ENCODE data around the gene ANKRD12.

Gene ANKRD12

GRCh38 chr18:9296233-9297006, 159.8 kb downstream of the ANKRD12 start:
- DNase-seq: no peak

GRCh38 chr18:9297007-9297393, 160.4 kb downstream of the ANKRD12 start:
- DNase-seq: no peak

- no peak for DNase-seq
These were observed 167.9 kb downstream of the ANKRD12 start for GRCh38 chr18:9304388-9305070.

GRCh38 chr18:9319333-9319732, 182.8 kb downstream of the ANKRD12 start:
- DNase-seq: no peak

- no peak for DNase-seq
These were observed 184.5 kb downstream of the ANKRD12 start for GRCh38 chr18:9321017-9321452.

- no peak for DNase-seq
These were observed 185.2 kb downstream of the ANKRD12 start for GRCh38 chr18:9321736-9322135.

- DNase-seq: no peak
These were observed 186.2 kb downstream of the ANKRD12 start for GRCh38 chr18:9322744-9323143.

GRCh38 chr18:9323750-9324445, 187.3 kb downstream of the ANKRD12 start:
- no peak for DNase-seq

- DNase-seq: no peak
These were observed 189.1 kb downstream of the ANKRD12 start for GRCh38 chr18:9325716-9326115.

- no peak for DNase-seq
These were observed 192.2 kb downstream of the ANKRD12 start for GRCh38 chr18:9328776-9329175.

- no peak for DNase-seq
These were observed 192.9 kb downstream of the ANKRD12 start for GRCh38 chr18:9329471-9329870.

- DNase-seq: no peak
These were observed 193.8 kb downstream of the ANKRD12 start for GRCh38 chr18:9330419-9330818.

GRCh38 chr18:9333441-9334328, 197.1 kb downstream of the ANKRD12 start:
- DNase-seq: no peak

- DNase-seq: peak; percentile 96
These were observed 197.9 kb downstream of the ANKRD12 start, which contains the start of gene TWSG1 for GRCh38 chr18:9334329-9334972. Gene TWSG1, plus strand, starts transcription at chr18:9334773. Its CDS starts 2,457 bp downstream, at chr18:9337230.

GRCh38 chr18:9334973-9335696, 198.6 kb downstream of the ANKRD12 start:
- peak; percentile 40 for DNase-seq

Data from CD4-positive, alpha-beta T cell treated with Interleukin-10 for 1 hour (primary cell).